Body of pancreas (tissue), 4 donors: ENCODE results near the gene LSM3.

Experiments used
- POLR2A ChIP-seq, 3 donors: fragments of 450-650 bp; IDR thresholded peaks; one replicate each; pipeline ENCODE4 v1.6.1; 2016; ENCODE audit warnings: antibody characterized with exemption in 3 of 3, mild to moderate bottlenecking in 2 of 3
- TF ChIP-seq, protein P1 (sequence below), 7 experiments: fragments of 450-650 bp in 4 of 7; fragments of 200-600 bp in 3 of 7; sonication (generic) in 3 of 7; IDR thresholded peaks; one replicate each; pipeline ENCODE4 v1.5.1; 2016 to 2019; ENCODE audit warnings: antibody characterized with exemption in 7 of 7

DNA sequence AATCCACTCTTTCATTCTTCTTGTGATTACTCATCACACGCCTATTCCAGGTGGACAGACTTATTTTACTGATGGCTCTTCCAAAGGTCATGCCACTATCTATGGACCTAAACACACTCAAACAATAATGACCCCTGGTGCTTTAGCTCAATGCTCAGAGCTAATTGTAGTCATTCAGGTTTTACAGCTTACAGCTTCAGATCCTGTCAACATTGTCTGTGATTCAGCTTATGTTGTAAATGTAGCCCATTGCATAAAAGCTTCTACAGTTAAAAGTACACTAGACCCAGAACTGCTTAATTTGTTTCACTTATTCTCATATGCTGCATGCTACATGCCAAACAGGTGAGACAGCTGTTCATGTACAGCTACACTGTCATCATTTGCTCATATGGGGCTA is 49.2 kb downstream of the LSM3 start:
- TF ChIP-seq, protein P1, sequence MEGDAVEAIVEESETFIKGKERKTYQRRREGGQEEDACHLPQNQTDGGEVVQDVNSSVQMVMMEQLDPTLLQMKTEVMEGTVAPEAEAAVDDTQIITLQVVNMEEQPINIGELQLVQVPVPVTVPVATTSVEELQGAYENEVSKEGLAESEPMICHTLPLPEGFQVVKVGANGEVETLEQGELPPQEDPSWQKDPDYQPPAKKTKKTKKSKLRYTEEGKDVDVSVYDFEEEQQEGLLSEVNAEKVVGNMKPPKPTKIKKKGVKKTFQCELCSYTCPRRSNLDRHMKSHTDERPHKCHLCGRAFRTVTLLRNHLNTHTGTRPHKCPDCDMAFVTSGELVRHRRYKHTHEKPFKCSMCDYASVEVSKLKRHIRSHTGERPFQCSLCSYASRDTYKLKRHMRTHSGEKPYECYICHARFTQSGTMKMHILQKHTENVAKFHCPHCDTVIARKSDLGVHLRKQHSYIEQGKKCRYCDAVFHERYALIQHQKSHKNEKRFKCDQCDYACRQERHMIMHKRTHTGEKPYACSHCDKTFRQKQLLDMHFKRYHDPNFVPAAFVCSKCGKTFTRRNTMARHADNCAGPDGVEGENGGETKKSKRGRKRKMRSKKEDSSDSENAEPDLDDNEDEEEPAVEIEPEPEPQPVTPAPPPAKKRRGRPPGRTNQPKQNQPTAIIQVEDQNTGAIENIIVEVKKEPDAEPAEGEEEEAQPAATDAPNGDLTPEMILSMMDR (IDR thresholded peaks at IDR 0.05): no peak
- TF ChIP-seq POLR2A (IDR thresholded peaks at IDR 0.05): no peak
